SK-N-SH treated with all-trans-retinoic acid at 6 μM for 48 hours (cell line): ENCODE data around the gene PRTFDC1.

Experiments
- ARNTL ChIP-seq: fragments of 450-650 bp; formaldehyde crosslinking; IDR thresholded peaks from 2 replicates; pipeline ENCODE4 v1.5.0; 2020; ENCODE audit warnings: low read depth, mild to moderate bottlenecking, moderate library complexity, borderline replicate concordance
- CSDC2 ChIP-seq: fragments of 250-450 bp; sonication (Bioruptor Pico); IDR thresholded peaks from 2 replicates; pipeline ENCODE4 v1.5.0; 2020; ENCODE audit warnings: mild to moderate bottlenecking, moderate library complexity
- RARB ChIP-seq: fragments of 250-450 bp; sonication (Bioruptor Pico); IDR thresholded peaks from 2 replicates; pipeline ENCODE4 v1.8.0; 2021; ENCODE audit warnings: mild to moderate bottlenecking, moderate library complexity
- TOX ChIP-seq: fragments of 250-450 bp; sonication (Bioruptor Pico); IDR thresholded peaks from 2 replicates; pipeline ENCODE4 v1.8.0; 2021; ENCODE audit warnings: mild to moderate bottlenecking, moderate library complexity, borderline replicate concordance
- ZFP3 ChIP-seq: fragments of 250-450 bp; sonication (Bioruptor Pico); IDR thresholded peaks from 2 replicates; pipeline ENCODE4 v1.5.0; 2020; ENCODE audit warnings: mild to moderate bottlenecking, moderate library complexity
- ZNF565 ChIP-seq: fragments of 450-650 bp; formaldehyde crosslinking; conservative IDR thresholded peaks from 2 replicates; pipeline ENCODE4 v1.5.0; 2020; ENCODE audit warnings: low read depth, mild to moderate bottlenecking, moderate library complexity
- ZNF8 ChIP-seq: fragments of 450-650 bp; formaldehyde crosslinking; IDR thresholded peaks from 2 replicates; pipeline ENCODE4 v1.5.0; 2020; ENCODE audit warnings: mild to moderate bottlenecking, moderate library complexity

DNA sequence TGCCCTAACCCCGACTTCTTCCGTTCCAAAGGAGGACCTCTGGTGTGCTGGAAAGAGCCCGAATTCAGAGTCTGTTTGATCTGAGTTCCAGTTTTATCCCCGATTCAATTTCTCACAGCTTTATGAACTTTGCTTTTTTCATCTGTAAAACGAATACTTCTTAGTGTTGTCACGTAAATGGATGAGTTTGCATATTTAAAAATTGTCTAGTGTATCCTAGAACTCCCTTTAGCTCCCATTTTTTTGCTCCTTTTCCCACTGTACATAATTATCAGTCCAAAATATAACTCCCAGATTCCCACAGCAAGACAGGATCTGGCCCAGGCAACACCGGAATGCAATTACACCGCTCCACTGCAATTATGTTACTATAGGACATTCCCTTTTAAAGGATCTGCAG, 148.0 kb downstream of the PRTFDC1 start:
- TF ChIP-seq ZFP3 (no peak), RARB (CRISPR knock-in tag) (no peak), ZNF8 (no peak), ARNTL (CRISPR knock-in tag) (no peak), ZNF565 (CRISPR knock-in tag) (no peak), CSDC2 (CRISPR knock-in tag) (no peak), TOX (CRISPR knock-in tag) (no peak)
